GM13977 (cell line): Measurements from ENCODE around the gene MUC6.

Experiments used
- DNase-seq: peaks from one replicate; pipeline ENCODE4 v3.0.0; 2012; ENCODE audit warnings: low spot score
- CTCF ChIP-seq: IDR thresholded peaks from 2 replicates; pipeline ENCODE4 v1.5.1; 2012; ENCODE audit warnings: mild to moderate bottlenecking, control low read depth; ENCODE audit not compliant: insufficient read depth; ENCODE audit errors: extremely low read depth, missing control alignments
- in situ Hi-C: fragments of 300-500 bp; cut with MboI; formaldehyde crosslinking; loops from one replicate; pipeline ENCODE4 v1.12.0; 2022; ENCODE audit warnings: low sequenced_read_pairs, low pct_unique_long_range_greater_than_20kb, mixed read lengths, inconsistent platforms; ENCODE audit not compliant: unreplicated experiment

MUC6 gene

GRCh38 chr11:1072116-1072820, 35.8 kb upstream of the MUC6 start:
- in situ Hi-C loops: no loop called here
- TF ChIP-seq CTCF: no peak
- DNase-seq: no peak

- no peak for TF ChIP-seq CTCF
- DNase-seq: no peak
- in situ Hi-C loops: no loop called here
Measured at GRCh38 chr11:1071571-1072115, 35.1 kb upstream of the MUC6 start.

- no peak for TF ChIP-seq CTCF
- in situ Hi-C loops: no loop called here
- DNase-seq: no peak
Measured at GRCh38 chr11:1070594-1071462, 34.3 kb upstream of the MUC6 start.

- in situ Hi-C loops: no loop called here
- no peak for TF ChIP-seq CTCF
- DNase-seq: no peak
Measured at GRCh38 chr11:1069740-1070139, 33.2 kb upstream of the MUC6 start.

- TF ChIP-seq CTCF: no peak
- in situ Hi-C loops: no loop called here
- no peak for DNase-seq
Measured at GRCh38 chr11:1067812-1068496, 31.4 kb upstream of the MUC6 start.

- DNase-seq: no peak
- TF ChIP-seq CTCF: no peak
- in situ Hi-C loops: no loop called here
Measured at GRCh38 chr11:1064167-1064566, 27.6 kb upstream of the MUC6 start.
